ENCODE measurements around the gene ARID1B.

The ARID1B gene

GRCh38 chr6:157203764-157204163, 426.6 kb downstream of the ARID1B start:
- Histone ChIP-seq H3K36me3 (peaks cover 72% of the 10 kb centered on the region), H3K4me3 (ENCODE audit: low read depth, low read length) (no peak overlapping the region), H3K4me1 (no peaks in the 10 kb centered on the region), H3K27me3 (no peaks in the 10 kb centered on the region), H3K9me3 (no peaks in the 10 kb centered on the region)
- no peak for DNase-seq
- no peak for TF ChIP-seq CTCF (IDR thresholded peaks at IDR 0.05; ENCODE audit: low read depth, low read length)

GRCh38 chr6:157205473-157206358, 428.5 kb downstream of the ARID1B start:
- DNase-seq = no peak
- H3K36me3 ChIP-seq = peaks cover 66% of the 10 kb centered on the region
- no peaks in the 10 kb centered on the region for H3K27me3 ChIP-seq
- no peak for TF ChIP-seq CTCF (IDR thresholded peaks at IDR 0.05; ENCODE audit: low read depth, low read length)
- no peaks in the 10 kb centered on the region for H3K9me3 ChIP-seq
- H3K4me3 ChIP-seq (ENCODE audit: low read depth, low read length) = no peak overlapping the region
- H3K4me1 ChIP-seq = no peaks in the 10 kb centered on the region

GRCh38 chr6:157206359-157206815, 429.2 kb downstream of the ARID1B start:
- no peaks in the 10 kb centered on the region for H3K9me3 ChIP-seq
- H3K4me3 ChIP-seq (ENCODE audit: low read depth, low read length) = no peak overlapping the region
- TF ChIP-seq CTCF (IDR thresholded peaks at IDR 0.05; ENCODE audit: low read depth, low read length) = no peak
- H3K27me3 ChIP-seq = no peaks in the 10 kb centered on the region
- DNase-seq = no peak
- H3K36me3 ChIP-seq = peaks cover 60% of the 10 kb centered on the region
- no peaks in the 10 kb centered on the region for H3K4me1 ChIP-seq

GRCh38 chr6:157207521-157208076, 430.4 kb downstream of the ARID1B start:
- Histone ChIP-seq H3K9me3 (no peaks in the 10 kb centered on the region), H3K4me3 (ENCODE audit: low read depth, low read length) (no peak overlapping the region), H3K36me3 (peaks cover 53% of the 10 kb centered on the region), H3K4me1 (no peaks in the 10 kb centered on the region), H3K27me3 (no peaks in the 10 kb centered on the region)
- TF ChIP-seq CTCF (IDR thresholded peaks at IDR 0.05; ENCODE audit: low read depth, low read length) = no peak
- no peak for DNase-seq

GRCh38 chr6:157209865-157210530, 432.8 kb downstream of the ARID1B start:
- H3K27me3 ChIP-seq = no peaks in the 10 kb centered on the region
- TF ChIP-seq CTCF (IDR thresholded peaks at IDR 0.05; ENCODE audit: low read depth, low read length) = no peak
- peaks cover 34% of the 10 kb centered on the region for H3K36me3 ChIP-seq
- no peak for DNase-seq
- no peaks in the 10 kb centered on the region for H3K9me3 ChIP-seq
- H3K4me1 ChIP-seq = no peaks in the 10 kb centered on the region
- no peak overlapping the region for H3K4me3 ChIP-seq (ENCODE audit: low read depth, low read length)
